NCI-H748 treated with DMSO at 0.1 percent for 48 hours (cell line): Measurements from ENCODE around the gene CCNQ.
A peak's percentile ranks its signal among the peaks of the same experiment; 100 is the strongest.

Source experiments
- DNase-seq: peaks from one replicate; lab custom pipeline; 2025; lab: John Stamatoyannopoulos, UW

CCNQ gene

DNA sequence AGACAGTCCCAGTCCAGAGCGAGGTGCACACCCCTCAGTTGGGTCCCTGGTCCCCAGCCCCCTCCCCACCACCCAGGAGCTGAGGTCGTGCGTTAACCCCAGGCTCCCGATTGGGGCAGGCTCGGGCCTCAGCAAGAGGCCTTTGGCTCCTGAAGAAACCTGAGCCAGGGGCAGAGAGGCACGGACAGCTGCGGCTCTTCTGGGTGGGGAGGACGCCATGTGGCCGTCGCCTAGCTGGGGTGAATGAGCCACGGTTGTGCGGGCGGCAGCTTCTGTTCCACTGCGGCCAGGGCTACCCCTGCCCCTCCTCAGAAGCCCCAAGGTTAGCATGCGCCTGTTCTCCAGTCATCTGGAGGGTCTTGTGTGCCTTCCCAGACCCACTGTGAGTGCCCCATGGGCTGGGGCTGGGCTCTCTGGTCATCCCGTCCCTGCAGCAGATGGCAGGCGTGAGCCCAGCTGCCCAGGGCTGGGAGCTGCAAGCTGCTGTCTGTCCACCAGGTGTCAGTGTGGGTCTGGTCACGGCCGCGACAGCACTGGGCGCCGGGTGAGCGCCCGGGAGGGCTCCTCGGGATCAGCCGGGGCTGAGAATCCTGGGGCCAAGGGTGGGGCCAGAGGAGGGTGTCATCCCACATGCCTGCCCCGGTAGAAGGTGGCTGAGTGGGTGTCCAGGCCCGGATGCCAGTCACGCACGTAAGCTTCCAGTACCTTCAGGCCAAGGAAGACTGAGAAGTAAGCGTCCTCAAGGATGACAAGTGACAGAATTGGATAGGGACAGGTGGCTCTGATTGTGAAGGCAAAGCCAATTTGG lies 59.6 kb downstream of the CCNQ start:
- DNase-seq = peak; percentile 5

DNA sequence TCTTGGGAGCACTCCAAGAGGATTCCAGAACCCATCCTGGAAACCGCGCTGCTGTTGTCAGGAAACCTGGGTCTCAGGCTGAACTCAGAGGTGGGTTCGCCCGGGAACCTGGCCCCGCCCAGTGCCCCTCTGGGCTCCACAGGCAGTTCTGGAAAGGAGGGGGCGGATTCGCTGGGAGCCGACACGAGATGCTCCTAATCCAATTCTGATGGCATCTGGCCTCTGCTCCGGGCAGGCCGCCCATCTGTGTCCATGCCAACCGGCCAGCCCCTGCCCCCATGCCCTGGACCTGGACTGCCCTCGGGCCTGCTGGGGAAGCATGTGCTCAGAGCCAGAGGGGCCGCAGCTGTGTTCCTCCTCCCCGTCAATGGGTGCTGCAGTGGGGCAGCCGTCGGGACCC lies 60.5 kb downstream of the CCNQ start:
- DNase-seq = no peak
